DOHH2 (cell line): ENCODE measurements around the gene FBXO33.

Source experiments
- H3F3A ChIP-seq: fragments of 200-600 bp; sonication (generic), shearing (Covaris generic); 2 replicates; pipeline ENCODE4 v1.6.0; 2016; ENCODE audit warnings: antibody characterized with exemption, mild to moderate bottlenecking; ENCODE audit not compliant: control insufficient read depth, insufficient read depth
- H3K27ac ChIP-seq: fragments of 200-600 bp; sonication (generic); 2 replicates; pipeline ENCODE4 v1.5.1; 2014; ENCODE audit warnings: low read depth, mild to moderate bottlenecking, low read length, moderate library complexity
- H3K27me3 ChIP-seq: fragments of 200-600 bp; sonication (generic); 2 replicates; pipeline ENCODE4 v1.6.1; 2014; ENCODE audit warnings: mild to moderate bottlenecking, low read length, mixed read lengths; ENCODE audit not compliant: control insufficient read depth
- H3K36me3 ChIP-seq: fragments of 200-600 bp; sonication (generic); 2 replicates; pipeline ENCODE4 v1.6.1; 2014; ENCODE audit warnings: mild to moderate bottlenecking, low read length, moderate library complexity, mixed read lengths; ENCODE audit not compliant: control insufficient read depth
- H3K4me1 ChIP-seq: fragments of 200-600 bp; sonication (generic); 2 replicates; pipeline ENCODE4 v1.6.1; 2014; ENCODE audit warnings: mild to moderate bottlenecking, low read length, mixed read lengths; ENCODE audit not compliant: control insufficient read depth
- H3K4me2 ChIP-seq: fragments of 200-600 bp; sonication (generic); 2 replicates; pipeline ENCODE4 v1.6.0; 2014; ENCODE audit warnings: mild to moderate bottlenecking, low read length, moderate library complexity
- H3K4me3 ChIP-seq: fragments of 200-600 bp; sonication (generic); 2 replicates; pipeline ENCODE4 v1.5.1; 2014; ENCODE audit warnings: mild to moderate bottlenecking, low read length, mixed read lengths
- H3K79me2 ChIP-seq: fragments of 200-600 bp; sonication (generic); 2 replicates; pipeline ENCODE4 v1.6.1; 2014; ENCODE audit warnings: mild to moderate bottlenecking, low read length, mixed read lengths; ENCODE audit not compliant: control insufficient read depth
- H3K9me2 ChIP-seq: fragments of 200-600 bp; sonication (generic); replicated peaks from 2 replicates; pipeline ENCODE4 v1.6.1; 2014; ENCODE audit warnings: mild to moderate bottlenecking, low read length, mixed read lengths; ENCODE audit not compliant: control insufficient read depth
- H3K9me3 ChIP-seq: fragments of 200-600 bp; sonication (generic); 2 replicates; pipeline ENCODE4 v1.6.1; 2014; ENCODE audit warnings: antibody characterized with exemption, low read length, mixed read lengths; ENCODE audit not compliant: control insufficient read depth, insufficient read depth
- H4K20me1 ChIP-seq: fragments of 200-600 bp; sonication (generic); 2 replicates; pipeline ENCODE4 v1.6.0; 2014; ENCODE audit warnings: low read depth, mild to moderate bottlenecking, antibody characterized with exemption, low read length, moderate library complexity; ENCODE audit not compliant: control insufficient read depth, insufficient read depth
- CTCF ChIP-seq: fragments of 200-600 bp; sonication (generic); IDR thresholded peaks from one replicate; pipeline ENCODE4 v1.5.1; 2014; ENCODE audit warnings: antibody characterized with exemption, mild to moderate bottlenecking, low read depth, low read length; ENCODE audit not compliant: poor library complexity, severe bottlenecking
- EZH2phosphoT487 ChIP-seq: fragments of 200-600 bp; sonication (generic); IDR thresholded peaks from 2 replicates; pipeline ENCODE4 v1.6.1; 2017; ENCODE audit warnings: borderline replicate concordance, mild to moderate bottlenecking, antibody characterized with exemption, low read length, moderate library complexity, mixed read lengths

Gene FBXO33

GRCh38 chr14:39432619-39433451 lies 602 bp upstream of the FBXO33 start:
- peak overlapping the region; percentile 85 for H3K27ac ChIP-seq
- peaks cover 30% of the 10 kb centered on the region for H3K4me1 ChIP-seq
- H3K4me3 ChIP-seq, result peak overlapping the region; percentile 95
- H3K9me2 ChIP-seq, result no peaks in the 10 kb centered on the region
- H3F3A ChIP-seq, result 0 out of 2 replicates have a peak, but pooled peaks cover 3% of the 10 kb centered on the region
- H3K4me2 ChIP-seq, result peak overlapping the region; percentile 85
- peaks cover 12% of the 10 kb centered on the region; the same call in 1 of the 2 replicates for H3K36me3 ChIP-seq
- no peaks in the 10 kb centered on the region for H3K27me3 ChIP-seq
- peaks cover 21% of the 10 kb centered on the region for H4K20me1 ChIP-seq
- peaks cover 43% of the 10 kb centered on the region for H3K79me2 ChIP-seq
- no peak for TF ChIP-seq EZH2phosphoT487
- TF ChIP-seq CTCF, result peak; percentile 41
- H3K9me3 ChIP-seq, result no peaks in the 10 kb centered on the region

- no peak for TF ChIP-seq CTCF
- TF ChIP-seq EZH2phosphoT487, result no peak
- peaks cover 36% of the 10 kb centered on the region for H3K4me1 ChIP-seq
- H3F3A ChIP-seq, result 0 out of 2 replicates have a peak, but pooled peaks cover 3% of the 10 kb centered on the region
- peak overlapping the region; percentile 85 for H3K27ac ChIP-seq
- H3K79me2 ChIP-seq, result peaks cover 56% of the 10 kb centered on the region
- peaks cover 21% of the 10 kb centered on the region for H4K20me1 ChIP-seq
- no peaks in the 10 kb centered on the region for H3K27me3 ChIP-seq
- H3K36me3 ChIP-seq, result peaks cover 12% of the 10 kb centered on the region; the same call in 1 of the 2 replicates
- H3K4me3 ChIP-seq, result peak overlapping the region; percentile 94
- H3K9me2 ChIP-seq, result no peaks in the 10 kb centered on the region
- no peaks in the 10 kb centered on the region for H3K9me3 ChIP-seq
- peak overlapping the region; percentile 88 for H3K4me2 ChIP-seq
Measured at GRCh38 chr14:39431416-39432178, 636 bp downstream of the FBXO33 start.

- peaks cover 40% of the 10 kb centered on the region for H3K4me1 ChIP-seq
- 0 out of 2 replicates have a peak, but pooled peaks cover 3% of the 10 kb centered on the region for H3F3A ChIP-seq
- TF ChIP-seq EZH2phosphoT487, result no peak
- TF ChIP-seq CTCF, result no peak
- H3K79me2 ChIP-seq, result peaks cover 62% of the 10 kb centered on the region
- no peaks in the 10 kb centered on the region for H3K9me2 ChIP-seq
- H3K9me3 ChIP-seq, result no peaks in the 10 kb centered on the region
- peaks cover 12% of the 10 kb centered on the region; the same call in 1 of the 2 replicates for H3K36me3 ChIP-seq
- H3K27ac ChIP-seq, result peak overlapping the region; percentile 85
- peak overlapping the region; percentile 94 for H3K4me3 ChIP-seq
- H3K4me2 ChIP-seq, result peak overlapping the region; percentile 88
- no peaks in the 10 kb centered on the region for H3K27me3 ChIP-seq
- peaks cover 25% of the 10 kb centered on the region for H4K20me1 ChIP-seq
Measured at GRCh38 chr14:39430762-39431415, 1.3 kb downstream of the FBXO33 start.
